Measurements from ENCODE around the gene UNC13D. TPM values are rescaled to one million over a fixed set of nuclear protein-coding genes. Genes with fewer than 3 reads are reported as not detected.
A peak's percentile ranks its signal among the peaks of the same experiment; 100 is the strongest.

Gene UNC13D
- total RNA-seq, 3 donors from 2014 or later: 5.6 to 15.5 (median 8.5) TPM

GRCh38 chr17:75822119-75822799 lies 21.9 kb downstream of the UNC13D start:
- TF ChIP-seq POLR2A (IDR thresholded peaks at IDR 0.05): no peak
- TF ChIP-seq, protein P1, sequence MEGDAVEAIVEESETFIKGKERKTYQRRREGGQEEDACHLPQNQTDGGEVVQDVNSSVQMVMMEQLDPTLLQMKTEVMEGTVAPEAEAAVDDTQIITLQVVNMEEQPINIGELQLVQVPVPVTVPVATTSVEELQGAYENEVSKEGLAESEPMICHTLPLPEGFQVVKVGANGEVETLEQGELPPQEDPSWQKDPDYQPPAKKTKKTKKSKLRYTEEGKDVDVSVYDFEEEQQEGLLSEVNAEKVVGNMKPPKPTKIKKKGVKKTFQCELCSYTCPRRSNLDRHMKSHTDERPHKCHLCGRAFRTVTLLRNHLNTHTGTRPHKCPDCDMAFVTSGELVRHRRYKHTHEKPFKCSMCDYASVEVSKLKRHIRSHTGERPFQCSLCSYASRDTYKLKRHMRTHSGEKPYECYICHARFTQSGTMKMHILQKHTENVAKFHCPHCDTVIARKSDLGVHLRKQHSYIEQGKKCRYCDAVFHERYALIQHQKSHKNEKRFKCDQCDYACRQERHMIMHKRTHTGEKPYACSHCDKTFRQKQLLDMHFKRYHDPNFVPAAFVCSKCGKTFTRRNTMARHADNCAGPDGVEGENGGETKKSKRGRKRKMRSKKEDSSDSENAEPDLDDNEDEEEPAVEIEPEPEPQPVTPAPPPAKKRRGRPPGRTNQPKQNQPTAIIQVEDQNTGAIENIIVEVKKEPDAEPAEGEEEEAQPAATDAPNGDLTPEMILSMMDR (IDR thresholded peaks at IDR 0.05): no peak
- no peak for TF ChIP-seq POLR2AphosphoS5 (IDR thresholded peaks at IDR 0.05)
- peak overlapping the region; percentile 55 to 73 for H3K27ac ChIP-seq
- no peaks in the 10 kb centered on the region for H3K27me3 ChIP-seq
- intact Hi-C loops (cut with DNase I; ENCODE audit: low total_unique reads): no loop called here
- H3K9me3 ChIP-seq: no peaks in the 10 kb centered on the region
- H3K4me1 ChIP-seq: peaks cover 7 to 30% of the 10 kb centered on the region in 2 donors
- no peak overlapping the region for H3K4me3 ChIP-seq
- peaks cover 11% of the 10 kb centered on the region for H3K36me3 ChIP-seq
- DNase-seq (ENCODE audit: low spot score in 2 of 2): peak in 1 of 2 donors; percentile 54

- no peak for DNase-seq (ENCODE audit: low spot score in 2 of 2)
- Histone ChIP-seq H3K27me3 (no peaks in the 10 kb centered on the region), H3K4me3 (no peak overlapping the region), H3K9me3 (no peaks in the 10 kb centered on the region), H3K27ac (peak overlapping the region; percentile 55 to 73), H3K36me3 (peaks cover 11% of the 10 kb centered on the region), H3K4me1 (peaks cover 4 to 23% of the 10 kb centered on the region in 2 donors)
- intact Hi-C loops (cut with DNase I; ENCODE audit: low total_unique reads): loop anchor here (1.0 kb wide), 1 partner anchor 17 kb away; no protein-coding TSS in a partner anchor
- no peak for TF ChIP-seq POLR2AphosphoS5 (IDR thresholded peaks at IDR 0.05)
- TF ChIP-seq, protein P1 (IDR thresholded peaks at IDR 0.05): no peak
- TF ChIP-seq POLR2A (IDR thresholded peaks at IDR 0.05): no peak
Measured at GRCh38 chr17:75821552-75821951, 22.7 kb downstream of the UNC13D start.

GRCh38 chr17:75820094-75821080 lies 23.8 kb downstream of the UNC13D start:
- Histone ChIP-seq H3K36me3 (peaks cover 11% of the 10 kb centered on the region), H3K4me3 (no peak overlapping the region), H3K27me3 (no peaks in the 10 kb centered on the region), H3K4me1 (peaks cover 4 to 21% of the 10 kb centered on the region in 2 donors), H3K27ac (peak overlapping the region in 1 of 2 donors; percentile 36), H3K9me3 (no peaks in the 10 kb centered on the region)
- intact Hi-C loops (cut with DNase I; ENCODE audit: low total_unique reads): loop anchor here (1.0 kb wide), 1 partner anchor 18 kb away; no protein-coding TSS in a partner anchor
- TF ChIP-seq POLR2A (IDR thresholded peaks at IDR 0.05) (no peak), POLR2AphosphoS5 (IDR thresholded peaks at IDR 0.05) (no peak)
- TF ChIP-seq, protein P1 (IDR thresholded peaks at IDR 0.05): no peak
- DNase-seq (ENCODE audit: low spot score in 2 of 2): no peak

GRCh38 chr17:75819678-75820077 lies 24.5 kb downstream of the UNC13D start:
- Histone ChIP-seq H3K36me3 (peaks cover 11% of the 10 kb centered on the region), H3K27ac (peak overlapping the region in 1 of 2 donors; percentile 36), H3K9me3 (no peaks in the 10 kb centered on the region), H3K4me1 (peaks cover 4 to 17% of the 10 kb centered on the region in 2 donors), H3K4me3 (no peak overlapping the region), H3K27me3 (no peaks in the 10 kb centered on the region)
- DNase-seq (ENCODE audit: low spot score in 2 of 2): no peak
- TF ChIP-seq, protein P1 (IDR thresholded peaks at IDR 0.05): no peak
- TF ChIP-seq POLR2A (IDR thresholded peaks at IDR 0.05): no peak
- no peak for TF ChIP-seq POLR2AphosphoS5 (IDR thresholded peaks at IDR 0.05)
- intact Hi-C loops (cut with DNase I; ENCODE audit: low total_unique reads): no loop called here
